Calu3 (cell line): ENCODE data around the gene HLA-F. TPM values are rescaled to one million over a fixed set of nuclear protein-coding genes. Genes with fewer than 3 reads are reported as not detected.

Experiments used
- BruUV-seq: library from RNA; stranded (reverse); fragments of 400-500 nt; replicated peaks from 2 replicates; lab custom pipeline; 2021; lab: Mats Ljungman, UMichigan
- CTCF ChIA-PET: fragments of 300-600 bp; sonication (Branson Sonifier 250); formaldehyde crosslinking; loops from one replicate; lab custom pipeline; 2022; ENCODE audit warnings: antibody characterized with exemption; lab: Charles Lee
- DNase-seq: peaks from one replicate; pipeline ENCODE4 v3.0.0; 2022
- H3K27ac Mint-ChIP-seq: one replicate; pipeline ENCODE4 v1.8.0; 2022; ENCODE audit warnings: mixed read lengths; ENCODE audit not compliant: unreplicated experiment
- H3K27me3 Mint-ChIP-seq: one replicate; pipeline ENCODE4 v1.8.0; 2022; ENCODE audit warnings: mixed read lengths; ENCODE audit not compliant: unreplicated experiment
- H3K36me3 Mint-ChIP-seq: one replicate; pipeline ENCODE4 v1.8.0; 2022; ENCODE audit warnings: mild to moderate bottlenecking, moderate library complexity, mixed read lengths; ENCODE audit not compliant: insufficient read depth, unreplicated experiment
- H3K4me1 Mint-ChIP-seq: one replicate; pipeline ENCODE4 v1.8.0; 2022; ENCODE audit warnings: mild to moderate bottlenecking, low read depth, mixed read lengths; ENCODE audit not compliant: unreplicated experiment
- H3K4me3 Mint-ChIP-seq: one replicate; pipeline ENCODE4 v1.8.0; 2022; ENCODE audit warnings: mild to moderate bottlenecking, low read depth, moderate library complexity, mixed read lengths; ENCODE audit not compliant: unreplicated experiment
- H3K9me3 Mint-ChIP-seq: one replicate; pipeline ENCODE4 v1.8.0; 2022; ENCODE audit warnings: low read depth, mixed read lengths; ENCODE audit not compliant: unreplicated experiment
- CTCF ChIP-seq: fragments of 200-600 bp; IDR thresholded peaks from one replicate; pipeline ENCODE4 v1.8.0; 2022; ENCODE audit warnings: antibody characterized with exemption; ENCODE audit not compliant: unreplicated experiment
- intact Hi-C: fragments of 100-400 bp; cut with micrococcal nuclease; formaldehyde crosslinking; loops from one replicate; pipeline ENCODE4 v1.10.0; 2022; ENCODE audit not compliant: unreplicated experiment
- total RNA-seq: library from RNA; stranded (reverse); gene quantifications from 2 replicates; pipeline ENCODE4 v1.2.3, GENCODE V29; 2022

The HLA-F gene
- total RNA-seq, 1 experiment from 2014 or later, result 57.9 TPM

GRCh38 chr6:29743025-29743424 lies 19.8 kb downstream of the HLA-F start:
- intact Hi-C loops, result no loop called here
- H3K4me3 Mint-ChIP-seq, result no peak overlapping the region
- no peak for DNase-seq

GRCh38 chr6:29743568-29743967 lies 20.3 kb downstream of the HLA-F start:
- H3K4me1 Mint-ChIP-seq, result peaks cover 11% of the 10 kb centered on the region
- BruUV-seq, result no TSS peak
- peaks cover 16% of the 10 kb centered on the region for H3K36me3 Mint-ChIP-seq
- H3K4me3 Mint-ChIP-seq, result no peak overlapping the region
- CTCF ChIA-PET, result no interaction called here
- DNase-seq, result no peak
- H3K27me3 Mint-ChIP-seq, result no peaks in the 10 kb centered on the region
- H3K27ac Mint-ChIP-seq, result no peak overlapping the region
- intact Hi-C loops, result no loop called here
- TF ChIP-seq CTCF, result no peak
- H3K9me3 Mint-ChIP-seq, result no peaks in the 10 kb centered on the region

More at GRCh38 chr6:29743025-29743424, 19.8 kb downstream of the HLA-F start:
- no peaks in the 10 kb centered on the region for H3K9me3 Mint-ChIP-seq
- peaks cover 11% of the 10 kb centered on the region for H3K36me3 Mint-ChIP-seq
- no peak for TF ChIP-seq CTCF
- CTCF ChIA-PET, result no interaction called here
- no TSS peak for BruUV-seq
- H3K27me3 Mint-ChIP-seq, result no peaks in the 10 kb centered on the region
- H3K27ac Mint-ChIP-seq, result no peak overlapping the region
- H3K4me1 Mint-ChIP-seq, result peaks cover 6% of the 10 kb centered on the region

- no peak overlapping the region for H3K4me3 Mint-ChIP-seq
- no TSS peak for BruUV-seq
- CTCF ChIA-PET, result no interaction called here
- H3K4me1 Mint-ChIP-seq, result peaks cover 13% of the 10 kb centered on the region
- H3K27me3 Mint-ChIP-seq, result no peaks in the 10 kb centered on the region
- no peak for TF ChIP-seq CTCF
- no peaks in the 10 kb centered on the region for H3K9me3 Mint-ChIP-seq
- no peak for DNase-seq
- intact Hi-C loops, result no loop called here
- H3K27ac Mint-ChIP-seq, result no peak overlapping the region
- H3K36me3 Mint-ChIP-seq, result peaks cover 22% of the 10 kb centered on the region
Measured at GRCh38 chr6:29744131-29744530, 20.9 kb downstream of the HLA-F start.

- Mint-ChIP-seq H3K36me3 (peaks cover 23% of the 10 kb centered on the region), H3K27me3 (no peaks in the 10 kb centered on the region), H3K4me1 (peaks cover 17% of the 10 kb centered on the region), H3K4me3 (no peak overlapping the region), H3K9me3 (no peaks in the 10 kb centered on the region), H3K27ac (no peak overlapping the region)
- CTCF ChIA-PET, result no interaction called here
- intact Hi-C loops, result no loop called here
- no peak for TF ChIP-seq CTCF
- DNase-seq, result no peak
- BruUV-seq, result no TSS peak
Measured at GRCh38 chr6:29744621-29745020, 21.4 kb downstream of the HLA-F start.
